Epithelial cell of prostate (primary cell): ENCODE measurements around the gene ABL1.

Experiments
- DNase-seq: peaks from one replicate; pipeline ENCODE4 v3.0.0-alpha.2; 2011; ENCODE audit warnings: low read depth, low spot score
- H3K27ac ChIP-seq: fragments of 450-650 bp; 2 replicates; pipeline ENCODE4 v1.5.1; 2017; ENCODE audit warnings: mild to moderate bottlenecking

The ABL1 gene

GRCh38 chr9:130886981-130887380 is 51.9 kb downstream of the ABL1 start:
- DNase-seq: no peak
- no peak overlapping the region for H3K27ac ChIP-seq

GRCh38 chr9:130887494-130888144 is 52.6 kb downstream of the ABL1 start:
- no peak overlapping the region for H3K27ac ChIP-seq
- DNase-seq: no peak

- H3K27ac ChIP-seq: no peak overlapping the region
- DNase-seq: no peak
Observed at GRCh38 chr9:130888146-130888885, 53.3 kb downstream of the ABL1 start.

- no peak overlapping the region for H3K27ac ChIP-seq
- DNase-seq: no peak
Observed at GRCh38 chr9:130890124-130890523, 55.1 kb downstream of the ABL1 start.

GRCh38 chr9:130890870-130891687 is 56.0 kb downstream of the ABL1 start:
- DNase-seq: no peak

GRCh38 chr9:130891688-130892476 is 56.8 kb downstream of the ABL1 start:
- DNase-seq: no peak
- no peak overlapping the region for H3K27ac ChIP-seq

More at GRCh38 chr9:130890870-130891687, 56.0 kb downstream of the ABL1 start:
- no peak overlapping the region for H3K27ac ChIP-seq

- no peak overlapping the region for H3K27ac ChIP-seq
- DNase-seq: no peak
Observed at GRCh38 chr9:130892477-130893304, 57.6 kb downstream of the ABL1 start.

GRCh38 chr9:130893341-130894101 is 58.5 kb downstream of the ABL1 start:
- no peak overlapping the region for H3K27ac ChIP-seq

GRCh38 chr9:130894546-130894945 is 59.5 kb downstream of the ABL1 start:
- no peak for DNase-seq
- no peak overlapping the region for H3K27ac ChIP-seq

More at GRCh38 chr9:130893341-130894101, 58.5 kb downstream of the ABL1 start:
- no peak for DNase-seq

- no peak for DNase-seq
- no peak overlapping the region for H3K27ac ChIP-seq
Observed at GRCh38 chr9:130895038-130895437, 60.0 kb downstream of the ABL1 start.

GRCh38 chr9:130895481-130896232 is 60.6 kb downstream of the ABL1 start:
- no peak for DNase-seq
- no peak overlapping the region for H3K27ac ChIP-seq

- no peak within 1 kb of the TSS for H3K27ac ChIP-seq
- no peak for DNase-seq
Observed at GRCh38 chr9:130896233-130897014, 61.4 kb downstream of the ABL1 start, which contains the start of gene QRFP. QRFP (minus strand) TSS chr9:130896812; CDS start chr9:130893838, 2,974 bp downstream.

GRCh38 chr9:130897105-130897751 is 62.2 kb downstream of the ABL1 start:
- H3K27ac ChIP-seq: no peak overlapping the region
- DNase-seq: no peak

GRCh38 chr9:130897848-130898551 is 62.9 kb downstream of the ABL1 start:
- DNase-seq: no peak
- H3K27ac ChIP-seq: no peak overlapping the region

GRCh38 chr9:130898552-130898852 is 63.4 kb downstream of the ABL1 start:
- DNase-seq: no peak
- no peak overlapping the region for H3K27ac ChIP-seq

GRCh38 chr9:130899051-130899748 is 64.1 kb downstream of the ABL1 start:
- no peak overlapping the region for H3K27ac ChIP-seq
- DNase-seq: no peak
